ENCODE measurements around the gene MPZL2.

Gene MPZL2

DNA sequence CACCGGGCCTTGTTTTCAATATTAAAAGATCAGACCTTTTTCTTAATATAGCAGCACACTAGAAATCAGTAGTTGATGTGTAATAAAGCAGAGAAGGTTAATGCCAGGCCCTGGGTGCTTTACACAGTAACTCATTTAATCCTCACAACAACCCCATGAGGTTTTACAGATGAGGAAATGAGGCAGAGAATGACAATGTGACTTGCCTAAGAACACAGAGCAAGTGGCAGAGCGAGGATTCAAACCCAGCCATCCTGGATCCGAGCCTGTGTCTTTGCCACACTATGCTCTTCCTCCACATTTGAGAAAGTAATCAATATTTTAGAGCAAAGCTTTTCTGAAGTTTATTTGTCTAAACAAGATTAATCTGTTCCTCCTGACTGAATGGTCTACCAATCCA, 46.5 kb downstream of the MPZL2 start:
- DNase-seq (ENCODE audit: low spot score), result no peak

GRCh38 chr11:118216621-118217481, 47.2 kb downstream of the MPZL2 start:
- no peak for DNase-seq (ENCODE audit: low spot score)

DNA sequence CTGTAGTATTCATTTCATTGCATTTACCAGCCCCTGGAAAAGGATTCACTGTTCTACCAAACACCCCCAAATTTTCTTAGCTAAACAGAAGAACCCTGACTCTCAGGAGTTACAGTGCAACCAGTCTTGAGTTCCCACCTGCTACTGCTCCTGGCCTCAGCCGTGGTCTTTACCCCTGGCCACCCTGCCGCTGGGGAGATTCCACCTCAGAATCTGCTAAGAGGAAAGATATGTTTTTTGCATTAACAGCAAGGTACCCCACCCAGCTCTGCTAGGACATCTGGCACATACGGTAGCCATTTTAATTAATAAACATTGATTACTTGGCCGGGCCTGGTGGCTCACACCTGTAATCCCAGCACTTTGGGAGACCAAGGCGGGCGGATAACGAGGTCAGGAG, 48.3 kb downstream of the MPZL2 start:
- DNase-seq (ENCODE audit: low spot score), result no peak

DNA sequence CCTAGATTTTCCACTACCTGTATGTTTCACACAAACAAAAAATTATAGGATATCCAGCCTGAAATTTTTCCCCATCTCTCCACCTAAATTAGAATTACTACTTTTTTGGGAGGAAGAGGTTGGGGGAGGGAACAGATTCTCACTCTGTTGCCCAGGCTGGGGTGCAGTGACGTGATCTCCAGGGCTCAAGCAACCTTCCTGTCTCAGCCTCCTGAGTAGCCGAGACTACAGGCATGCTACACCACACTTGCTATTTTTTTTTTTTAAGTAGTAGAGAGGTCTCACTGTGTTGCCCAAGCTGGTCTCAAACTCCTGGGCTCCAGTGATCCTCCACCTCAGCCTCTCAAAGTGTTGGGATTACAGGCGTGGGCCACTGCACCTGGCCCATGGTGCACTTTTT, 48.8 kb downstream of the MPZL2 start:
- no peak for DNase-seq (ENCODE audit: low spot score)

- no peak for DNase-seq (ENCODE audit: low spot score)
Measured at GRCh38 chr11:118214210-118214914, 49.7 kb downstream of the MPZL2 start.

- no peak for DNase-seq (ENCODE audit: low spot score)
Measured at GRCh38 chr11:118213781-118214180, 50.3 kb downstream of the MPZL2 start.

GRCh38 chr11:118213201-118213600, 50.9 kb downstream of the MPZL2 start:
- DNase-seq (ENCODE audit: low spot score), result no peak

DNA sequence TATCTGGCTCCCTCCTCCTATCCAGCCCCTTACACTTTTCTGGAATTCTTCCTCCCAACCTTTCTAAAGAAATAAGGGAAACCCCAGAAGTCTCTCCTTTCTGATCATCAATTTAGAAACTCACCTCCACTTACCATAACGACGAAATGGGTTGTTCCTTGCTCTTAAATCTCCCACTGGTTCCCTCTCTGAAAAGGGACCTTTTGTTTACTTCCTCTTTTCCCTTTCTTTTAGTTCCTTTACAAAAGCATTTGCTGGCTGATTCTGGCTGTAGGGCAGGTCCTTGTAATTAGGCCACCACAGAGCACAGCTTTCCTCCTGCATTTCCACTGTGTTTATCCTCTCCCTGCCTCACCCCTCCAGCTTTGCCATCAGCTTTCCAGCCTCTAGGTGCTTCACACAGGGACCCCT, 51.3 kb downstream of the MPZL2 start:
- no peak for DNase-seq (ENCODE audit: low spot score)

DNA sequence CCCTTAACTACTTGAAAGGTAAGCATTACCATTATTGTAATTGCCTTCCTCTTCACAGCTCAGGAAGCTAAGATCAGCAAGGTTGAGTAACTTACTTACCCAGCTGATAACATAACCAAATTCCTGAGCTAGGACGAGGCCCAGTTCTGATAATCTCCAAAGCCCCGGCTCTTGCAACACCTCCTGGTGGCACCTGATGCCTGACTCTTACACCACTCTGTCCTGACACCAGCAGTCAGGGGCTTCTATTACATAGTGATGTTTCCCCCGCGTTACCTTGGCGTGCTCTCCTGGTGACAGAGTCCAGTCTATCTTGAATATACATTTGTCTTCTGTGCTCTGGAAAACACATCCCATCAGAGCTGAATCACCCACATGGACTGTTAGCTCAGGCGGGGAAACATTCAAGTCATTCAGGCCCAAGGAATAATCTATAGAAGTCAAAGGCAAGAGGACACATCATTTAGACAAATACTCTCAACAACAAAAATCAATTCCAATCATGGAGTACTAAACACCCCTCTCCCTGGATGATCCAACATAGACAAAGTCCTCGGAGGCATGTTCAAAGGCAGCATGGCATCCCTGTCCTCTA, 51.9 kb downstream of the MPZL2 start:
- no peak for DNase-seq (ENCODE audit: low spot score)

GRCh38 chr11:118211006-118211405, 53.1 kb downstream of the MPZL2 start:
- no peak for DNase-seq (ENCODE audit: low spot score)

GRCh38 chr11:118210323-118210722, 53.8 kb downstream of the MPZL2 start:
- DNase-seq (ENCODE audit: low spot score), result no peak

GRCh38 chr11:118209033-118209432, 55.1 kb downstream of the MPZL2 start:
- no peak for DNase-seq (ENCODE audit: low spot score)

GRCh38 chr11:118207079-118207478, 57.0 kb downstream of the MPZL2 start:
- no peak for DNase-seq (ENCODE audit: low spot score)

GRCh38 chr11:118206391-118207031, 57.6 kb downstream of the MPZL2 start:
- peak; percentile 72 for DNase-seq (ENCODE audit: low spot score)

DNA sequence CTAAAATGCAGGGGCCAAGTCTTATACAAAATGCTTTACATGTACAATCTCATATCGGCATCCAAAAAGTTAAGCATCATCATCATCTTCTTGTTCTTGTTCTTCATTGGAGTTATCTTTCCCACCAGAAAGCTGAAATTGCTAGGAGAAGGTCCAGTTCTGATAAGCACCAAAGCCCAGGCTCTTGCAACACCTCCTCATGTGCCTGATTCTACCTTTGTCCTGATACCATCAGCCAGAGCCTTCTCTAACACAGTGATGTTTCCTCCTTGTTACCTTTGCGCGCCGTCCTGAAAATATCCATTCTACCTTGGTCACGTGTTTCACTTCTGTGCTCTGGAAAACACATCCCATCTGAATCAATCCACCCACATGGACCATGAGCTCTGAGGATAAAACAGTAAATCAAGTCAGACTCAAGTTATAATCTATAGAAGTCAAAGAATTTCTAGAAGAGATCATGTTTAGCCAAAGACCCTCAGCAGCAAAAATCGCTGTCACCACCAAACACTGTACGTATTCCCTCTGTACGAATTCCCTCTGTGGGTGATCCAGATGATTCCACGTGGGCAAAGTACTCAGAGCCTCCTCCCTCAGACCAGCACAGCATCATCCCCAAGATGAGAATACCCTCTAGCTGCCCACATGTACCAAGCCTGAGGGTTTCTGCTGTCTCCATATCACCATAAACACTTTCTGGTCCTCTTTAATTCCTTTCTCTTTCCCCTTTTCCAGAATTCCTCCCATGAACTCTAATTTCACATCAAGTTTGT, 58.3 kb downstream of the MPZL2 start:
- no peak for DNase-seq (ENCODE audit: low spot score)
